Choroid plexus epithelial cell (primary cell): ENCODE data around the gene TESMIN.

Experiments
- DNase-seq: peaks from one replicate; pipeline ENCODE4 v3.0.0-alpha.2; 2010; ENCODE audit warnings: low read depth
- H3K4me3 ChIP-seq: 2 replicates; pipeline ENCODE4 v1.5.1; 2011; ENCODE audit warnings: low read depth, mild to moderate bottlenecking, control low read depth, low read length, moderate library complexity
- CTCF ChIP-seq: conservative IDR thresholded peaks from 2 replicates; pipeline ENCODE4 v1.5.1; 2011; ENCODE audit warnings: low read depth, mild to moderate bottlenecking, control low read depth, inconsistent platforms, low read length, moderate library complexity

Gene TESMIN

GRCh38 chr11:68658097-68658496, 93.2 kb downstream of the TESMIN start:
- no peak for TF ChIP-seq CTCF
- H3K4me3 ChIP-seq: no peak overlapping the region
- peak; percentile 44 for DNase-seq
